BLaER1 treated with 17β-estradiol and CSF1 and Interleukin-3, amounts not matched to agents 10 nM and 100 nM (cell line): ENCODE results near the gene PROM1.

Experiments
- H3K27ac ChIP-seq, 11 experiments: shearing (Covaris generic); formaldehyde crosslinking; 2 replicates each; pipeline ENCODE4 v1.8.1; 2022
- H3K27me3 ChIP-seq, 11 experiments: shearing (Covaris generic); formaldehyde crosslinking; 2 replicates each; pipeline ENCODE4 v1.8.1; 2022
- H3K36me3 ChIP-seq, 11 experiments: shearing (Covaris generic); formaldehyde crosslinking; 2 replicates each; pipeline ENCODE4 v1.8.1; 2022
- H3K4me1 ChIP-seq, 10 experiments: shearing (Covaris generic); formaldehyde crosslinking; 2 replicates each; pipeline ENCODE4 v1.8.1; 2022
- H3K4me2 ChIP-seq, 11 experiments: shearing (Covaris generic); formaldehyde crosslinking; 2 replicates each; pipeline ENCODE4 v1.8.1; 2022
- H3K4me3 ChIP-seq, 10 experiments: shearing (Covaris generic); formaldehyde crosslinking; 2 replicates each; pipeline ENCODE4 v1.8.1; 2022
- H3K9ac ChIP-seq, 11 experiments: shearing (Covaris generic); formaldehyde crosslinking; 2 replicates each; pipeline ENCODE4 v1.8.1; 2022
- H3K9me3 ChIP-seq, 11 experiments: shearing (Covaris generic); formaldehyde crosslinking; replicated peaks in 1 of 11; 2 replicates each; pipeline ENCODE4 v1.8.1; 2022
- H4K20me1 ChIP-seq, 11 experiments: shearing (Covaris generic); formaldehyde crosslinking; 2 replicates each; pipeline ENCODE4 v1.8.1; 2022
- Cebpa-rat ChIP-seq, 11 experiments: shearing (Covaris generic); IDR thresholded peaks; 2 replicates each; pipeline ENCODE4 v1.8.1; 2022

The PROM1 gene

DNA sequence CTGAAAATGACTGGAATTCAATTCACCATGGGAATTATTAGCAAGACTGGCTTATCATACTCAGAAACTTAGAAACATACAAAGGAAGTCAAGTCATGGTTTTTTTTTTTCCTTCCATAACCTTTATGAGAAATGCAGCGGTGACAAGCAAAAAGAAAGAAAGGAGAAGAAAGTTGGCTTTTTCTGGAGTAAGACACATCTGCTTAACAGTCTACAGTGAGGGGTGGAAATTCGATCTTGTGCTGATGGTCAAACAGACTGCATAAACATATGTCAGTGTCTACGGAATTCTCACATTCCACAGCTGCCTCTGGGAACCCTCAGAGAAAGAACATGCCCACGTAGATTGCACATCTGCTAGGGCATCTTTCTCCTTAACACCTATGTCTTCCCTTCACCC, 54.6 kb downstream of the PROM1 start:
- H3K27ac ChIP-seq: no peak overlapping the region
- peaks cover 21 to 53% (median 42%) of the 10 kb centered on the region in 10 experiments for H3K4me1 ChIP-seq
- H3K9ac ChIP-seq: no peak overlapping the region
- no peaks in the 10 kb centered on the region for H3K27me3 ChIP-seq
- H3K4me2 ChIP-seq: peak overlapping the region in 6 of 11 experiments; percentile 1 to 34 (median 23); a peak in 5 of 22 replicates
- no peaks in the 10 kb centered on the region for H3K9me3 ChIP-seq
- H4K20me1 ChIP-seq: no peaks in the 10 kb centered on the region
- H3K4me3 ChIP-seq: no peak overlapping the region
- no peaks in the 10 kb centered on the region for H3K36me3 ChIP-seq
- TF ChIP-seq Cebpa-rat (IDR thresholded peaks at IDR 0.05): no peak

DNA sequence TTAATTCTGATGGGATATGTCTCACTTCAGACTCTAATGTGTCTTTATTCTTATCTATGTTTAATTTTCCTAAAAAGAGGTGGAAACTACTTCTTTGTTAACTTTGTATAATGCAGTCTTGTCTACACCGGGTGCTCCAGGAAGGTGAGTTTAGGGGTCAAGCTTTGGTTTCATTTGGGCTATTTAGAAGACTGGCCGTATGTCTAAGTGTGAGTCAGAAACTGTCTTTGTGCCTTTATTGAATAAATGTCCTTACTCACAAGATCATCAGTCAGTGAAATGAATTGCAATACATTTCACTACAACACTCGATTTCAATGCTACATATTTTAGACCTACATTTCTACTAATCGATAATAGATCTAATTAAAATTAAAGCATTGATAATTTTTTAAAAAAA, 56.2 kb downstream of the PROM1 start:
- TF ChIP-seq Cebpa-rat (IDR thresholded peaks at IDR 0.05): no peak
- H3K4me1 ChIP-seq: peaks cover 15 to 37% (median 31%) of the 10 kb centered on the region in 10 experiments
- H3K36me3 ChIP-seq: no peaks in the 10 kb centered on the region

DNA sequence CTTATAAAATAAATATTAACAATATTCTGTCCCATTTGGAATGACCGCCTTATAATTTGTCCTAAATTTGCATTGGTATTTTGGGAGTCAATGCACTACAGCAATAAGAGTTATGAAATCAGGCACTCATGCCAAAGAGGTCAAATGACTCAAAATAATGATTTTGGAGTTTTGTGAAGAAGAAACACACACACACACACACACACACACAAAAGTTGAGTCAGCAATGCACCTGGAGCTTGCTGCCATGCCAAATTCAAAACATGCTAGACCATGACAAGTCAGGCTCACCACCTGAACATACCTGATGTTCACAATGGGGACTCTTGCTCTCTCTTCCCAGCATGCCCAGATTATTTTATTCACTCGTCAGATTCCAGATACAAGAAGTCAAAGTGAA, 56.7 kb downstream of the PROM1 start:
- H3K9me3 ChIP-seq: no peaks in the 10 kb centered on the region
- H3K36me3 ChIP-seq: no peaks in the 10 kb centered on the region
- H3K4me2 ChIP-seq: no peak overlapping the region
- no peak overlapping the region for H3K27ac ChIP-seq
- no peak for TF ChIP-seq Cebpa-rat (IDR thresholded peaks at IDR 0.05)
- H4K20me1 ChIP-seq: no peaks in the 10 kb centered on the region
- no peak overlapping the region for H3K9ac ChIP-seq
- H3K27me3 ChIP-seq: no peaks in the 10 kb centered on the region
- H3K4me1 ChIP-seq: peaks cover 10 to 32% (median 25%) of the 10 kb centered on the region in 10 experiments
- no peak overlapping the region for H3K4me3 ChIP-seq

More for the DNA sequence above, 56.2 kb downstream of the PROM1 start:
- no peak overlapping the region for H3K27ac ChIP-seq
- H3K4me3 ChIP-seq: no peak overlapping the region
- no peaks in the 10 kb centered on the region for H3K27me3 ChIP-seq
- H3K4me2 ChIP-seq: no peak overlapping the region
- H3K9me3 ChIP-seq: no peaks in the 10 kb centered on the region
- H4K20me1 ChIP-seq: no peaks in the 10 kb centered on the region
- no peak overlapping the region for H3K9ac ChIP-seq

DNA sequence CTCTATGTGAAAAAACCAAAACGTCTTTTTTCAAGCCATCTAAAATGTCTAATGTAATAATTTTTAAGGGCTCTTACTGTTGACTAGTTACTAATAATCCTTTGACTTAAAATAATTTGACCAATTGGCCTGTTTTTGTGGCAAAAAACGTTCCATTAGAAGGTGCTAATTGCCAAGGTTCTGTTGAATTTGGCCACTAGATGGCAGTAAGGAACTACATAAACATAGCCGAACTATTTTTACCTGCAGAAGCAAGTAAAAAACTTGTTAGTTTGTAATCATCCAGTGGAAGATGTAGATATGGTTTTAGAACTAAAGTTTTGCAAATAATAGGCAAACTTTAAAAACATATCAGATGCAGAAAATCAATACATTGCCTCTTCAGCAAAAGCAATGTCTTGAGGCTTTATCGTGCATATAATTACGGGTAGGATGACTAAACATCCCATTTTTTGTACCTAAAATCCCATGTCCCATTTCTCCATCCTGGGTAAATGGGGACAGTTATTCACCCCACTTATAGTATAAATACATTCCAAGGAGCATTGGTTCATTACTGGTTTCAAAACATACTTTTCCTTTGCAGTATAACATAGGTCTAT, 57.6 kb downstream of the PROM1 start:
- Histone ChIP-seq H3K4me1 (peaks cover 1 to 23% (median 17%) of the 10 kb centered on the region in 10 experiments; a peak in 19 of 20 replicates), H3K4me2 (no peak overlapping the region), H3K9ac (no peak overlapping the region), H3K27me3 (no peaks in the 10 kb centered on the region), H3K36me3 (no peaks in the 10 kb centered on the region), H4K20me1 (no peaks in the 10 kb centered on the region), H3K27ac (no peak overlapping the region), H3K9me3 (no peaks in the 10 kb centered on the region), H3K4me3 (no peak overlapping the region)
- no peak for TF ChIP-seq Cebpa-rat (IDR thresholded peaks at IDR 0.05)

DNA sequence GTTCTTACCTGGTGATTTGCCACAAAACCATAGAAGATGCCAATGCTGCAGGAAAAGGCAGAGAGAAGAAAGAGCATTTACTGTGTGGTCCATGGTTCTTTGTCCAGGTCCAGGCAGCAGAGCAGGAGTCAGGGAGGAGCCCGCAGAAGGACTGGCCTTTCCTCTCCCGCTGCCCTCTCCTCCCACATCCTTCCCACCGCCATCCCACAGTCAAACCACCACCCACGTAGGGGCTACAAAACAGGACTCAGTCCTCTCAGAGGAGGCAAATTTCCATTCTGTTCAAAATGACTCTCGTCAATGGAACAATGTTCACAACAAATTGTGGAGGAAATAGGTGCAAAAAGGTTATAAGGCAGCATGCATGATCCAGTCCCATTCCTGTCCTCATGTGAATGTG, 58.6 kb downstream of the PROM1 start:
- TF ChIP-seq Cebpa-rat (IDR thresholded peaks at IDR 0.05): no peak

DNA sequence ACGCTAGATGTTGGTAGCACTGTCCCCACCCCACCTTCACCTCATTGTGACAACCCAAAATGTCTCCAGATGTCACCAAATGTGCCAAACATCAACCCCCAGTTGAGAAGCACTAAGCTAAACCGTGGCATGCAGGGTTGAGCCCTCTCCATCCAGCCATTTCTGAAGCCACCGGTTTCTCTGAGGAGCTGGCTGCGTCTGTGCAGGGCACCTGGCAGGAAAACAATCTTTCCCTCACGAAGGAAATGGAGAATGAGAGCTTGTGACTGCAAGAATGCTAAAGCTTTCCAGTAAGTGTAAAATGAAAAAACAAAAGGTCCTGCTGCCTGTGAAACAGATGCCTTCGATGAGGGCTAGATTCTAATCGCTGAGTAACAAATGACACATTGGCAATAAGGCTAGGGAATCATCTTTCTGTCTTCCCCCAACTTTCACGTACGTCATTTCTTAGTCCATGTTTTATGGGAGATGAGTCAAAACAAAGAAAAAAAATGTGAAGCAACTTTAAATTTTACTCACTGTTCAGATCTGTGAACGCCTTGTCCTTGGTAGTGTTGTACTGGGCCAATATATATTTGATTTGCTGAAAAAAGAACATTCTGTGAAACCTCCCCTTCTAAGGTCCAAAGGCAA, 59.9 kb downstream of the PROM1 start:
- H3K27me3 ChIP-seq: no peaks in the 10 kb centered on the region
- no peak overlapping the region for H3K9ac ChIP-seq
- no peaks in the 10 kb centered on the region for H4K20me1 ChIP-seq
- H3K4me2 ChIP-seq: no peak overlapping the region
- no peak overlapping the region for H3K4me3 ChIP-seq
- H3K9me3 ChIP-seq: no peaks in the 10 kb centered on the region
- no peak overlapping the region for H3K27ac ChIP-seq
- peaks cover 0 to 3% (median 0%) of the 10 kb centered on the region in 10 experiments; a peak in 4 of 20 replicates for H3K4me1 ChIP-seq
- no peak for TF ChIP-seq Cebpa-rat (IDR thresholded peaks at IDR 0.05)
- no peaks in the 10 kb centered on the region for H3K36me3 ChIP-seq

More for the DNA sequence above, 58.6 kb downstream of the PROM1 start:
- no peaks in the 10 kb centered on the region for H3K27me3 ChIP-seq
- H3K9ac ChIP-seq: no peak overlapping the region
- H3K4me1 ChIP-seq: peaks cover 0 to 14% (median 9%) of the 10 kb centered on the region in 10 experiments; a peak in 7 of 20 replicates
- H3K4me3 ChIP-seq: no peak overlapping the region
- no peaks in the 10 kb centered on the region for H3K9me3 ChIP-seq
- H3K27ac ChIP-seq: no peak overlapping the region
- no peak overlapping the region for H3K4me2 ChIP-seq
- H4K20me1 ChIP-seq: no peaks in the 10 kb centered on the region
- no peaks in the 10 kb centered on the region for H3K36me3 ChIP-seq

DNA sequence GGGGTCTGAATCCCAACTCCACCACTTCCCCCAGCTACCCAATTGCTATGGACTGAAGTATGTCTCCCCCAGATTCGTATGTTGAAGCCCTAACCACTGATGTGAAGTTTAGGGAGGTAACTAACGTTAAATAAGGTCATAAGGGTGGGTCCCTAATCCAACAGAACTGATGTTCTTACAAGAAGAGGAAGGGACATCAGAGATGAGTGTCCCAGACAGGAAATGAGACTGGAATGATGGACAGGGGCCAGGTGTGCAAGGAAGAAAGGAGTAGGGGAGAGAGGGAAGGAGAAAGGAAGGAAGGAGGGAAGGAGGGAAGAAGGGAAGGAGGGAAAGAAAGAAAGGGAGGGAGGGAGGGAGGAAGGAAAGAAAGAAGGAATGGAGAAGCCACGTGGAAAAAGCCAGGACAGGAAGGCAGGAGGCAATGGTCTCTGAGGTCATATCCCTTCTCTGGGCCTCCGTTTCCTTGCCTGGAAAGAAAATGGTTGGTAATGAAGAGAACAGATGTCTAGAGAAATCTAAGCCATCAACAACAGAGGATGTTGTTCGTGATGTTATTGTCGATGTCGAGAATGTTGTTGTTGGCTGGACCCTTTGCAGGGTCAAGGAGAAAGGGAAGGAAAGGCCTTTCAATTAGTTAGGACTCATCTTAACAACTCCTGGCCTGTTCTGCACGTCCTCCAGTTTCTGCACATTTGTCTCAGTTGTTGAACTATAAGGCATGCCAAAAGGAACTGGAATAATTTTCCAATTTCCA, 61.8 kb downstream of the PROM1 start:
- Histone ChIP-seq H3K4me3 (no peak overlapping the region), H3K27ac (no peak overlapping the region), H3K27me3 (no peaks in the 10 kb centered on the region), H3K4me1 (peaks cover 0 to 7% (median 0%) of the 10 kb centered on the region in 10 experiments; a peak in 3 of 20 replicates), H3K4me2 (no peak overlapping the region), H3K36me3 (no peaks in the 10 kb centered on the region), H3K9ac (no peak overlapping the region), H4K20me1 (no peaks in the 10 kb centered on the region), H3K9me3 (no peaks in the 10 kb centered on the region)
- TF ChIP-seq Cebpa-rat (IDR thresholded peaks at IDR 0.05): no peak

DNA sequence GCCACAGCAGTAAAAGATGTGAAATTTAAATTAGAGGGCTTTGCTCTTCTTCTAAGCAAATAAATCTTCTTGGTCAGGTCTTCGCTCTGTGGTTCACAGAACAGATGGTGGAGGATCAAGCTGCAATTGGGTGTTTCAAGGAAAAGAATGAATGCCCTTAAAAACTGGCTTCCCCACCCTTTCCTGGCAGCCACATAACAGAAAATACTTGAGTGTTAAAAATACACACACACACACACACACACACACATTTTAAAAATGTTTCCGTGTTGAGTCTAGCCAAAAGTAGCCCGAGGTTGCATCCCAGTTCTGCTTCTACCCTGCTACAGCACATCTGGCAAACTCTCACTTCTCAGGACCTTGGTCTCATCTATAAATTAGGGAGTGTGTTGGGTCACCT, 64.2 kb downstream of the PROM1 start:
- no peaks in the 10 kb centered on the region for H3K9me3 ChIP-seq
- H3K4me2 ChIP-seq: no peak overlapping the region
- H3K27ac ChIP-seq: no peak overlapping the region
- H3K36me3 ChIP-seq: no peaks in the 10 kb centered on the region
- H3K4me1 ChIP-seq: peaks cover 0 to 7% (median 0%) of the 10 kb centered on the region in 10 experiments; a peak in 3 of 20 replicates
- H3K9ac ChIP-seq: no peak overlapping the region
- no peak for TF ChIP-seq Cebpa-rat (IDR thresholded peaks at IDR 0.05)
- no peak overlapping the region for H3K4me3 ChIP-seq
- no peaks in the 10 kb centered on the region for H3K27me3 ChIP-seq
- no peaks in the 10 kb centered on the region for H4K20me1 ChIP-seq

DNA sequence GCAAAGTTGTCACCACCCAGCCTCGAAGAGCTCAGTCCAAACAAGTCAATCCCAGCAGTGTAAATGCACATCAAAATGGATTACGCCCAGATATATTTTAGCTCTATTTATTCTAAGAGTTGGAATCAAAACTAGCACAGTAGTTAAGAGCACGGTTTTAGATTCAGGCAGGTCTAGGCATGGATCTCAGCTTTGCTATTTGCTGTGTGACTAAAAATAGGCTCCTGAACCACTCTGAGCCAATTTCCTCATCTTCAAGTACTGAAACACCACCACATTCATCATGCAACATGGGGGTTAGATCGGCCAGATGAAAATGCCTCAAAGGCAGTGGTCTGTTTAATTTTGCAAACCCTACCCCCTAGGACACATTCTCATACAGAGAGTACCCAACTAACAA, 65.0 kb downstream of the PROM1 start:
- Histone ChIP-seq H3K27me3 (no peaks in the 10 kb centered on the region), H3K4me2 (peak overlapping the region in 2 of 11 experiments; percentile 3 to 28; a peak in 1 of 22 replicates), H3K36me3 (no peaks in the 10 kb centered on the region), H3K4me1 (peaks cover 0 to 7% (median 0%) of the 10 kb centered on the region in 10 experiments; a peak in 4 of 20 replicates), H3K9me3 (no peaks in the 10 kb centered on the region), H4K20me1 (no peaks in the 10 kb centered on the region), H3K9ac (no peak overlapping the region), H3K27ac (no peak overlapping the region), H3K4me3 (no peak overlapping the region)
- no peak for TF ChIP-seq Cebpa-rat (IDR thresholded peaks at IDR 0.05)
